GM12891 (cell line): ENCODE measurements around the gene GTF2H4.
"Not testable (repeated sequence)": the region's sequence is repeated elsewhere in the genome, so short reads cannot be mapped to it uniquely, and the experiment has no call there.

Source experiments
- DNase-seq: peaks from one replicate; pipeline ENCODE4 v3.0.0; 2011; ENCODE audit warnings: low spot score; ENCODE audit not compliant: insufficient read length
- FAIRE-seq: peaks from 2 replicates; lab custom pipeline; 2011; peaks lifted over from hg19 to GRCh38; lab: Jason Lieb, UNC
- PAX5 ChIP-seq: IDR thresholded peaks from 2 replicates; pipeline ENCODE4 v1.6.1; 2011; ENCODE audit warnings: low read length, moderate library complexity, mild to moderate bottlenecking; ENCODE audit not compliant: insufficient read depth, severe bottlenecking
- POLR2A ChIP-seq: IDR thresholded peaks from 2 replicates; pipeline ENCODE4 v1.6.1; 2011; ENCODE audit warnings: low read depth, low read length, control low read depth
- POLR2AphosphoS5 ChIP-seq: IDR thresholded peaks from 2 replicates; pipeline ENCODE4 v1.6.1; 2011; ENCODE audit warnings: low read depth, low read length, control low read depth
- POU2F2 ChIP-seq: IDR thresholded peaks from 2 replicates; pipeline ENCODE4 v1.6.1; 2011; ENCODE audit warnings: low read depth, mild to moderate bottlenecking, control low read depth, low read length, moderate library complexity
- SPI1 ChIP-seq: IDR thresholded peaks from 2 replicates; pipeline ENCODE4 v1.6.1; 2011; ENCODE audit warnings: low read depth, low read length, control low read depth
- TAF1 ChIP-seq: IDR thresholded peaks from 2 replicates; pipeline ENCODE4 v1.6.1; 2011; ENCODE audit warnings: low read depth, low read length, control low read depth

The GTF2H4 gene

GRCh38 chr6:30917487-30917886 is 9.5 kb downstream of the GTF2H4 start:
- TF ChIP-seq PAX5 (no peak), TAF1 (no peak), POU2F2 (no peak)
- DNase-seq (no peak), FAIRE-seq (no peak)

GRCh38 chr6:30918670-30919069 is 10.7 kb downstream of the GTF2H4 start:
- no peak for DNase-seq
- no peak for FAIRE-seq
- no peak for TF ChIP-seq POLR2AphosphoS5
- TF ChIP-seq PAX5 = no peak
- no peak for TF ChIP-seq SPI1
- TF ChIP-seq POU2F2 = no peak
- TF ChIP-seq POLR2A = no peak
- TF ChIP-seq TAF1 = no peak

GRCh38 chr6:30922447-30922852 is 14.4 kb downstream of the GTF2H4 start:
- DNase-seq (no peak), FAIRE-seq (no peak)
- no peak for TF ChIP-seq PAX5
- no peak for TF ChIP-seq POLR2AphosphoS5
- no peak for TF ChIP-seq SPI1
- TF ChIP-seq POU2F2 = no peak
- no peak for TF ChIP-seq POLR2A
- TF ChIP-seq TAF1 = no peak

- not testable (repeated sequence) for FAIRE-seq
Observed at GRCh38 chr6:30924040-30924627, 16.1 kb downstream of the GTF2H4 start.

GRCh38 chr6:30926644-30927043 is 18.6 kb downstream of the GTF2H4 start:
- no peak for FAIRE-seq
- no peak for DNase-seq
- TF ChIP-seq POLR2AphosphoS5 = no peak
- no peak for TF ChIP-seq SPI1

More at GRCh38 chr6:30924040-30924627, 16.1 kb downstream of the GTF2H4 start:
- DNase-seq = not testable (repeated sequence)

- FAIRE-seq = not testable (repeated sequence)
Observed at GRCh38 chr6:30927080-30927479, 19.1 kb downstream of the GTF2H4 start.

GRCh38 chr6:30928677-30929076 is 20.7 kb downstream of the GTF2H4 start:
- DNase-seq (no peak), FAIRE-seq (no peak)
- TF ChIP-seq TAF1 (no peak), PAX5 (no peak), POLR2A (no peak), POU2F2 (no peak), SPI1 (no peak), POLR2AphosphoS5 (no peak)

More at GRCh38 chr6:30927080-30927479, 19.1 kb downstream of the GTF2H4 start:
- DNase-seq = not testable (repeated sequence)

- FAIRE-seq (no peak), DNase-seq (no peak)
- TF ChIP-seq SPI1 (no peak), PAX5 (no peak)
Observed at GRCh38 chr6:30930506-30930905, 22.5 kb downstream of the GTF2H4 start.

- no peak for TF ChIP-seq TAF1
- TF ChIP-seq POLR2A = no peak
- no peak for TF ChIP-seq POU2F2
- no peak for TF ChIP-seq POLR2AphosphoS5
- TF ChIP-seq PAX5 = no peak
- TF ChIP-seq SPI1 = no peak
- no peak for DNase-seq
- FAIRE-seq = no peak
Observed at GRCh38 chr6:30931272-30931671, 23.3 kb downstream of the GTF2H4 start.

GRCh38 chr6:30931969-30932645 is 24.1 kb downstream of the GTF2H4 start, which contains the start of gene SFTA2:
TSS of gene SFTA2 (minus strand) at chr6:30932170. CDS start at chr6:30932096, 74 bp downstream.
- FAIRE-seq (no peak), DNase-seq (no peak)
- TF ChIP-seq POLR2AphosphoS5 (no peak), POU2F2 (no peak), PAX5 (no peak), SPI1 (no peak), POLR2A (no peak), TAF1 (no peak)
